HPDE6-E6E7 (cell line): ENCODE results near the gene CRHBP.
"Not testable (repeated sequence)": the region's sequence is repeated elsewhere in the genome, so short reads cannot be mapped to it uniquely, and the experiment has no call there.

ENCODE experiments used
- DNase-seq: peaks from one replicate; pipeline ENCODE4 v3.0.0; 2011; ENCODE audit warnings: missing footprints; ENCODE audit errors: extremely low spot score

Gene CRHBP

DNA sequence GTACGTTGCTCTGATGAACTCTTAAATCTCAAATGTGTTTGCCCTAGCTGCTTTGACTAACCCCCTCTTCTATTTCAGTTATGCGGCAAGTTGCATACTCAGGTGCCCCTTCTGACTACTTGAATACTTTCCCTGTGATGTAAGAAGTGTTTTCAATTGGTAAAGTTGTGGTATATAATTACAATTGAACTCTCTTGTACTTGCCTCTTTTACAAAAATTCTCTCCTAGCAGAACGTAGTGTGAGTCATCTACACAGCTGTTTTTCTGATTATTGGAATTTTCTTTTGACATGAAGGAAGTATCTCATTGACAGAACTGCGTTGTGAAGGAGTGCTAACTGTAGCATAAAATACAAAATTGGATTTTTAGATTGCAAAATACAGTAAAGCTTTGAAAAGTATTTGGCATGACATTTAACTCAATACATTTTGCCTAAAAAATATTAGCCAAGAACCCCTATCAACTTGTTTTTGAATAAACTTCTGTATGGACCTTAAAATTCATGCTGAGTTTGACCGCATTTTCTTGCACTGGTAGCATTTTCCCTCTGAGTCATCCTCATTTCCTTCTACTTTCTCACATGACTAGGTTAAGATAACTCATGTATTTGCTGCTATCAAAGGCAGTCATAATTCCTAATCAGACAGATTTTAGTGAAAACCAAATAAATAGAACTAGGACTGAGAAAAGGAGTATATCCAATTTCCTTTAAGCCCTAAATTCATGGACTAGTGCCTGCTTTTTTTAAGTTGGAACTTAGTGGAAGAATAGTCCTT, 6.3 kb downstream of the CRHBP start:
- peak; percentile 28 for DNase-seq

DNA sequence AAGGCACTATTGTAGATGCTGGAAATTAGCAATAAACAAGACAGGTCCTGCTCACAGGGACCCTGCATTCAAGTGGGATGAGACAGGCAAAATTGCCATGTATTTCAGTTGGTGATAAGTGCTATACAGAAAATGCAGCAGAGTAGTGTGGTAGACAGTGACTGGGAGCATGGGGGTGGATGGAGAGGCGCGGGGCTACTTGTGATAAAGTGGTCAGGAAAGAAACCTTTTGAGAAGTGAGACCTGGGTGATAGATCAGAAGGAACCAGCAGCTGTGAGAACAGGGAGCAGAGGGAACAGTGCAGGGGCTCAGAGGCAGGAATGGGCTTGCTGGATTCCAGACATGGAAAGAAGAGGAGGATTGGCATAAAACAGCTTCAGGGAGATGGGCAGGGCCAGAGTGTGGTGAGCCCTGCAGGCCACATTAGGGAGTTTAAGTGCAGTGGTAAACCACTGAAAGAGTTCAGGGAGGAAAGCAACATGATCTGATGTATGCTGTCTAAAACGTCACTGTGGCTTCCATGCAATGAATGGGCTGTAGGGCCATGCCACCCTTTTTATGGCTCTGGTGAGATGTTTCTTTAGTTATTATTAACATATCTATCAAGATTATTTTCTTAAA, 7.3 kb downstream of the CRHBP start:
- DNase-seq: no peak

DNA sequence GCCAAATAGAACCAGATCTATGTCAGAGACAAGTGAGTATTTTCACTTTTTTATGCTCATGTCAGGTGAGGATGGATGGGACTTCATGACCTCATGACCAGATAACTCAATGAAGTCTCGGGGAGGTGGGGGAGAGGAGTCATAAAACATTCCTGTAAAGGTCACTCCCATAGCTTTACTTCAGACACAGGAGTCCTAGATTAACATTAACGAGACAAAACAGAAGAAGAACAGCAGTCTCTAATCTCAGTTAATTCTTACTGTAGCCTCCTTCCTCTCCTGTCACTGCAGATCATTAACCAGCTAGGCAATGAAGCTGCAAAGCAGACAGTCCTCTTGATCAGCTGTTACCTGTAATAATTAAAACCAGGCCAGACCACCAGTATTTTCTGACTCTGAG, 11.2 kb downstream of the CRHBP start:
- no peak for DNase-seq

DNA sequence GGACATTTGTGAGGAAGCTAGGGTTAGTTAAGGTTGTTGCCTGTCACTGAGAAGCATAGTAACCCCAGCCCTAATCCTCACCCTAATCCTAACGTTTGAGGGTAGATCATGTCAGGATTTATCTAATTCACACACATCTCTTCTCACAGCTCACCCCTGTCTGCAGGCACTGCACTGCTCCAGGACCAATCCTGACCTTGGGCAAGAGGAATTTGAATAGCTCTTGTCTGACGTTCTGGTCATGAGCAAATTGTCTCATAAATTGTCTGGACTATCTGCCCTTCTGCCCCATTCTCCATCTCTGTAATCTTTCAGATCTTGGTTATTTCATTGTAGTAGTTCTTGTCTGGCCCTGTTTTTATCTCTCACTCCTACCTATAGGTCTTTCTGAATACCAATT, 18.7 kb downstream of the CRHBP start:
- no peak for DNase-seq

DNA sequence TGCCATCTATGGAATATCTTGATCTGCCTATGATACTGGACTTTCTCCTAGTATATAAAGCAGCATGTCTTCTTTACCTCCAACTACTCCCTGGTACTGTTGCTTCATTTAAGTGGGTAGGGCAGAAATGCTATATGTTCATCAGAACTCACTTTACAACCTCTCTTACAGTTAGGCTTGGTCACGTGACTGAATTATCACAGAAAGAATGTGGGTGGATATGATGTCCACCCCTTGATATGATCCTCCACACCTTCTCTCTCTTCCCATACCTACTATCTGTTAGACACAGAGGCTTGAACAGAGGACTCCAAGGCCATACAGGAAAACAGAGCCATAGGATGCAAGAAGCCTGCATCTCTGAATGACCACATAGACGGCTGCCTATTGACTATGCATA, 19.8 kb downstream of the CRHBP start:
- no peak for DNase-seq

DNA sequence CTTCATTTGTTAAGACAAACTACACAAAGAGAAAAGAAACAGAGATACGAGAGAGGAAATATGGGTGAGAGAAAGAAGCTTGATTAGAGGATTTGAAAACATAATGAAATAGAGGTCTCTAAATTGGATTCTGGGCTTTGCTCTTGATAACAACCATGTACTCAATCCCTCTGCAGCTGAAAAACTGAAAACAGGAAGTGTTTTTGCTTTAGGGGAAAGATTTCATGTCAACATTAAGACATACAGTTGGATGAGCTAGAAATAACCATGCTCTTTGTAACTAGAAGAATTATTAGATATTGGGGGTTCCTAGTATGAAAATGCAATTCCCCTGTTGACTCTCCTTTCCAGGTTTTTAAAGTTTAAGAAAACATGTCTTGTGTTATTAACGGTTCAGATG, 21.9 kb downstream of the CRHBP start:
- DNase-seq: no peak

DNA sequence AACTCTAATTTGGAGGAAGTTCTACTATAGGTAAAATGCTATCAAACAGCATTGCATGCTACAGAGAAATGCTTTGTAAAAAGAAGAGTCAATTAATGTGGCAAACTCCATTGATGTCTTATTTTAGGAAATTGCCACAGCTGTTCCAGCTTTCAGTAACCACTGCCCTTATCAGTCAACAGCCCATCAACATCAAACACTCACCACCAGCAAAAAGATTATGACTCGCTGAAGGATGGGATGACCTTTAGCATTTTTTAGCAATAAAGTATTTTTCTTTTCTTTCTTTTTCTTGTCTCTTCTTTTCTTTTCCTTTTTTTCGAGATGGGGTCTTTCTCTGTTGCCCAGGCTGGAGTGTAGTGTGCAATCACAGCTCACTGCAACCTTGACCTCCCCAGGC, 26.0 kb downstream of the CRHBP start:
- no peak for DNase-seq

DNA sequence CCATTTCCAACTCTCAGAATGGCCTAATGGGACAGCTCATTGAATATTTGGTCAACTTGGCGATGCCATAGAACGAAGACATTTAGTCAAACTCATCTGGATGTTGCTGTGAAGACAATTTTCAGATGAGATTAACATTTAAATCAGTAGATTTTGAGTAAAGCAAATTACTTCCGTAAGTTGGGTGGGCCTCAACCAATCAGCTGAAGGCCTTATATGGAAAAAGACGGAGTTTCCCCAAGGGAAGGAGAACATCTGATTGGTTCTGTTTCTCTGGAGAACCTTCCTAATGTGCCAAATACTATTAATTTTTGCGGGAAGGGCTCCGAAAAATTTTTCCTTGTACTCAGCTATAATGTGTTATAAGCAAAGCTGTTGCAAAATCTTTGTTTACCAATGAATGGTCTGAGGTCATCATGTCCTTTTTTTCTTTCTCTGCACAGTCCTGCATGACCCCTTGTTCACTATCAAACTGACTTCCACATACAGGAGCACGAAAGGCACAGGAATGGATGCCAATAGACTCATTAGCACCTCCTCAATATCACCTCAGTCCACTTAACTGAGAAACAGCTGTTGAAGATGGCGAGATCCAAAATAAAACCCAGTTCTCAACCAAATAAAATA, 27.8 kb downstream of the CRHBP start:
- no peak for DNase-seq

DNA sequence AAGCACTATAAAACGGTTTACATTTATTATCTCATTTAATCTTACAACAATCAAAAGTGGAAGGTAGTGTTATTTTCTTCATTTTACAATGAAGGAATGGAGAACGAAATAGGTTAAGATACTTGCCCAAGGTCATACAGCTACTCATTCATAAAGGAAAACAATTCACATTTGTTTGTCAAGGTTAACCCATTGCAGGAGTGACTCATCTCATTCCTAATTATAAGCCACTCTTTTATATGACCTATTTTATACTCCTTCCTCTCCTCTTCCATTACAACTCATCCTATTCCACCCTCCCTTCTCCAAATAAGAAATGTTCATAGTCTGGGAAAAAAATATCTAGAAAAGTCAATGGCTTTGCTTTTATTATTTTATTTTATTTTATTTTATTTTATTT, 29.6 kb downstream of the CRHBP start:
- no peak for DNase-seq

DNA sequence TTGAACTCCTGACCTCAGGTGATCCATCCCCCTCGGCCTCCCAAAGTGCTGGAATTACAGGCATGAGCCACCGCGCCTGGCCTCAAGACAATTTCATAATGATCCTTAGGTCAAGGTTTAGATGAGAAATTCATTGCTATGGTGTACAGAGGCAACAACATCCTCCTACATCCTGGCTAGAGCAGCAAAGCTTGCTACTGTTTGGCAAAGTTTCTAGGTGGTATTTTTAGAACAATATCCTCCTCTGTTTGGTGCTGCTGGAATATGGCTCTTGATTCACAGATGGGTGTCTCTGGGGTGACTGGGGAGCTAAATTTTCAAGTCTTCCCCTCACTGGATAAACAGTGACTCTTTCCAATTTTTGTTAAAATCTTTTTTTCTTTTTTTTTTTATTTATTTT, 30.6 kb downstream of the CRHBP start:
- no peak for DNase-seq

DNA sequence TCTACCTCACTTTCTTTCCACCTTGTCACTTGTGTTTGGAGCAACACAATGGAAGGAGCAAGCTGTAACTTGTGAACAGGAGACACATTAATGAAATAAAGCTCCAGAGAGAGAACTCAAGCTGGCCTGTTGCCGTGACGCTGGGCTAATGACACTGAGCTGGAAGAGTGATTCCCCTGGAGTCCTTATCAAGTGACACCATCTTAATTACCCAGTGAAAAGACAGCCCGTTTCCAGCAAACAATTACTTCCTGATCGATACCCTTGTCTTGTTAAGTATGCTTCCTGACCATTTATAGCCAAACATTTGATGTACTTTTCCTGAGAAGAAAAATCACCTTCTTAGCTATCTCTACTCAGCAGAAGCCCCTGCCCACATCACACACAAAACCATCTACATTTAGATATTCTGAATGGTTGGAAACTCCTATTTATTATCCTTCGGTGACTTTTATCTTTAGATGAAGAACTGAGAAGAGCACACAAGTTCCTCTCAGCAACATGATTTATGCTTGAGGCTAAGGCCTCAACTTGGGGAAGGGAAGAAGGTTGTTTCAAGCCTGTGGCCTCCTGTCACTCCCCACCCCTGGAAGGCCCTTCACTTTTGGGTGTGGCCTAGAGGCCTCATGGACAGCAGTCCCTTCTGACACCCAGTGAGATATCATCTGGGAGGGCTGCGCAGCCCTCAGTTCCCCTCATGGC, 34.1 kb downstream of the CRHBP start:
- no peak for DNase-seq

DNA sequence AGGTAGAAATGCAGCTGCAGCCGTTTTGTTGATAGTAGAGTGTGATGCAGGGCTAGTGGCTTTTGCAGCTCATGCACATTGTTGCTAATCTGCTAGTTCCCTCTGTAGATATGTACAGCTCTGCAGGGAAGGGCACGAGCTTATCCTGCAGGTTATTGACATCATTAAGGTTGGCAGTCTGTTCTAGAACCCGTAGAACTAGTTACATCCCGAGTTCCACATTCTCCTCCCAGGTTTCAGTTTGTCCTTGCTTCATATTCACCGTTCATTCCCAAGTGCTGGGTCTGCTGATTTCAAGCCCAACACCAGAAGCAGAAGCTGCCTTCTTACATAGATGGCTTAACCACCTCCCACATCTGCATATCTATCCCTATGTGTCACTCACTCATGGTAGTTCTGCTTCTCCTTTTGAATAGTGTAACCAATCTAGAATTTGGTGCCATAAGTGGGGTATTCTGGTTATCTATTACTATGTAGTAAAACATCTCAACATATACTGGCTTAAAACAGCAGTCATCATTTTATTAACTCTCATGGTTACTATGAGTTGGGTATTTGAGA, 38.1 kb downstream of the CRHBP start:
- no peak for DNase-seq

DNA sequence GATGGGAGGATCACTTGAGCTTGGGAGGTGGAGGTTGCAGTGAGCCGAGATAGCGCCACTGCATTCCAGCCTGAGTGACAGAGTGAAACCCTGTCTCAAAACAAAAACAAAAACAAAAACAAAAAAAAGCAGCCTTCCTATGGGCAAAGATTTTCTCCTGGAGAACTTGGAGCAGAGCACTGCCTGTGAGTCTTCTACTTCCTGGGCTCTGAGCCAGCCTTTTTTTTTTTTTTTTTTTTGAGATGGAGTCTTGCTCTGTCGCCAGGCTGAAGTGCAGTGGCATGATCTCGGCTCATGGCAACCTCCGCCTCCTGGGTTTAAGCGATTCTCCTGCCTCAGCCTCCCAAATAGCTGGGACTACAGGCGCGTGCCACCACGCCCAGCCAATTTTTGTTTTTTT, 40.6 kb downstream of the CRHBP start:
- DNase-seq: not testable (repeated sequence)

DNA sequence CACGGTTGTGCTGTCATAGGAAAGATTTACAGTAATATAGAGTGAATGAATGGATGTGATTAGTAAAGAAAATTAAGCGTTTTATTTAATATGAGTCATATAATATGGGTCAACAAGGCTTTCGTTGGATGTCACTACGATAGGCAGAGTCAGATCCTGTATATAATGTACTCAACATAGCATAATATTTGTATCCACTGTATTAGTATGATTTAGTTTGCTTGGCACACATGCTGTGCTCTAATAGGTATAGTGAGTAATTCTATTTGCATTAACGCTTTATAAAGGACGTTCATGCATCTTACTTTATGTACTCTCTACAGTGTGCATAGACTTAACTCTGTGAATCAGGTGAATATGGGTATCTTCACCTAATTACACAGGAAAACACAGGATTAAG, 41.5 kb downstream of the CRHBP start:
- DNase-seq: no peak

DNA sequence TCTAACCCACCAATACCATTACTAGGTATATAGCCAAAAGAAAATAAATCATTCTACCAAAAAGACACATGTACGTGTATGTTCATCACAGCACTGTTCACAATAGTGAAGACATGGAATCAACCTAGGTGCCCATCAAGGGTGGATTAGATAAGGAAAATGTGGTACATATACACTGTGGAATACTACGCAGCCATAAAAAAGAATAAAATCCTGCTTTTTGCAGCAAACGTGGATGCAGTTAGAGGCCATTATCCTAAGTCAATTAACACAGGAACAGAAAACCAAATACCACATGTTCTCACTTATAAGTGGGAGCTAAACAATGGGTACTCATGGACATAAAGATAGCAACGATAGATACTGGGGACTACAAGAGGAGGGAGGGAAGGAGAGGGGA, 45.4 kb downstream of the CRHBP start:
- DNase-seq: not testable (repeated sequence)

DNA sequence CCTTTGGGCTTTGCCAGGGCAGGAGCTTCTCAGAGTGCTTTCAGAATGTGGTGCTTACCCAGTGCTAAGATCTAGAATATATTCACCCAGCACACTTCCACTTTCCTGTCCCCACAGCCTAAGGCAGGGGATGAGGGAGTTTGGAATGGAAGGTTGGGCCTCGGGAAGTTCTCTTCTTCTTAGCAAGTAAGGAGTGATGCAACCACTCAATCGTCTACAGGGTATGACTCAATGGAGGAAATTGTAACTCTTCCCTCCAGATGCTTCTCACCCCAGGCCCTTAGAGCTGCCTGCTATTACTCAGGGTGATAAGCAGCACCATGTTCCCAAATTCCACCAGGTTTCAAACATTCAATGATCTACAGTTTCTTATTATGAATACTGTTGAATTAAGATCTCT, 46.6 kb downstream of the CRHBP start:
- peak; percentile 58 for DNase-seq

DNA sequence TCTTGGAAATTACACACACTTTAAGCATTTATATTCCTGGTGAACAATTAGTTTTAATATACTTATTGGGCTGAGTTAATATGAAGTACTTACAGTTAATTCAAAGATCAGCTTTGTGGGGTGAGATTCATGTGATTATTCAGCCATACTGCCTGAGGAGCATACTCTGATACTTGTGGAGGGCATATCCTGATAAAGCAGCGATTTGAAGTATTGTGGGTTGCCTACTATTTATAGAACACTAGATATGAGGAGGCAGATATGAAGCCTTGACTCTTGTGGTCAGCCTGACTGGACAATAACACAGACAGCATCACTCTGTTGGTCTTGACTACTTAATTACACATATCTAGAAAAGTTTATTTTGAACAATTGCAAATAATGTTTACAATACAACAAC, 50.4 kb downstream of the CRHBP start:
- DNase-seq: no peak

DNA sequence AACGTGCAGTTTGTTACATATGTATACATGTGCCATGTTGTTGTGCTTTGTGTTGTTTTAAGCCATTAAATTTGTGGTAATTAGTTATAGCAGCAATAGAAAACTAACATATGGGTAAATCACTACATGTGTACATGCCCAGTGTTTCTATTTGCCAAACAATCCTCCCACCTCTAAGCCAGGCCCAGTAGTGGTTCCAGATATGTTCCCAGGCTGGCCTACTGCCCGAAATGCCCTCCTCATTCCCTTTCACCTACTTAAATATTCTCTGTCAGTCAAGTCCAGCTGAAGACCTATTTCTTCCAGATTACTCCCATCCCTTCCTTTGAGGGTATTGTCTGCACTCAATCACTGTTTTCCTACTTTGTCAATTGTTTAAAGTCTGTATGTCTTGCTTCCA, 53.3 kb downstream of the CRHBP start:
- no peak for DNase-seq

DNA sequence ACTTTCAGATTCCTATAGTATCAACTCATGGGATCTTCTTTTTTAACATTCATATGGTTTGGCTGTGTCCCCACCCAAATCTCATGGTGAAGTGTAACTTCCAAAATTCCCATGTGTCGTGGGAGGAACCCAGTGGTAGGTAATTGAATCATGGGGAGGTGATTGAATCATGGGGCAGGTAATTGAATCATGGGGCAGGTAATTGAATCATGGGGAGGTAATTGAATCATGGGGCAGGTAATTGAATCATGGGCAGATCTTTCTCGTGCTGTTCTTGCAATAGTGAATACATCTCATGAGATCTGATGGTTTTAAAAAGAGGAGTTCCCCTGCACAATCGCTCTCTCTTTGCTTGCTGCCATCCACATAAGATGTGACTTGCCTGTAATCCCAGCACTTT, 55.6 kb downstream of the CRHBP start:
- DNase-seq: no peak

DNA sequence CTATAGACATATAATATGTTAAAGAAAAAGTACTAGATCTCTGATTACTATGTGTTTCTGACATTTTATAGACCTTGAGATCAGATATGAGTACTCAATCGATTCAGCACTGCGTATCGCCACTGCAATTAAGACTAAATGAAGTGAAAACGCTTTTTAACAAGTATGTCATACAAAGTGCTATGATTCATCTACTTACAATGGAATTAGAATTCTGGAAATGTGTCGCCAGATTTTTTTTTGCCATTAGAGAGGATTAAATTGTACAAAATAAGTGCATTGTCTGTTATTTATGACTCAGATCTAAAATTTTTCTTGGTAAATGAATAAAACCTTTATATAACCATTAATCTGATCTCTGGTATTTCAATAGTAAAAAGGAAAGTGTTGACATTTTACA, 57.4 kb downstream of the CRHBP start:
- no peak for DNase-seq

DNA sequence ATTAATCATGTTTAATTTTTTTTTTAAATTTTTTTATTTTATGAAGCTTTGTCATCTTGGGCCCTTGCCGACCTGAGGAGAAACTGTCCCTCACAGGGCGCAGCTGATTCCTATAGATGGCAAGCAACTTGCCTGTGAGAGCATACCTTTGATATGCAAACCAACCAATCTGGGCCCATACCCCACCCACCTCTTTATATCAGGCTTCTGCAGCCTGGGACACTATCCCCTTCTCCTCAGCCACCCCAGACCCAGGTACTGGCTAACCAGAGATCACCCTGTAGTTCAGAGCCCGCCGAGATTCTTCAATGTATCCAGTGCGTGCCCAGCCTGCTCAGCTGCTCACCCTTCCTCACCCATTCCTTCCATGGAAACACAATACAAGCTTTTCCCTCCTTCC, 58.7 kb downstream of the CRHBP start:
- DNase-seq: no peak

DNA sequence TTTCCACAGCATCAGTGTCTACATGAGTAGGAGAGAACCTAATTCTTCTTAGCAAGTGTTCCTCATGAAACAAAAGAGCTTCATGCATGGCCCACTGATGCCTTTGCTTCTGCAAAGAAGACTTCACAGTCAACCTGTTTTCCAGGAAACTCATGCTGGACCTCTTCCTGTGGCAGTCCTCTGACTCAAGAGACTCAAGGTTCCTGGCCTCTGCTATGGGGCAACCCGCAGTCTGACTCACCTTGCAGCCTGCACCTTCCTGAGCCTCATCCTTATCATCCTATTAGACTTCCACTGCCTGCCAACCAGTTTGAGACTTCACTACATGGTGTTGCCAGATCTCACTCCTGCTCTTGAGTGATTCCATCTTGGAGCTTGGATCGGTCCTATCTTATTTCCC, 59.8 kb downstream of the CRHBP start:
- DNase-seq: peak; percentile 39
